Left ventricle myocardium inferior (tissue), 1 donor: ENCODE data around the gene CYP4F3. TPM values are rescaled to one million over a fixed set of nuclear protein-coding genes. Genes with fewer than 3 reads are reported as not detected.
"Not testable (repeated sequence)": the region's sequence is repeated elsewhere in the genome, so short reads cannot be mapped to it uniquely, and the experiment has no call there.

ENCODE experiments used
- DNase-seq: peaks from one replicate; pipeline ENCODE4 v3.0.0-alpha.2; 2020
- H3K27ac ChIP-seq: fragments of 200-600 bp; replicated peaks from 2 replicates; pipeline ENCODE4 v1.8.0; 2021
- H3K27me3 ChIP-seq: fragments of 200-600 bp; 2 replicates; pipeline ENCODE4 v1.8.0; 2021; ENCODE audit warnings: low read depth
- H3K36me3 ChIP-seq: fragments of 200-600 bp; 2 replicates; pipeline ENCODE4 v1.8.0; 2021
- H3K4me1 ChIP-seq: fragments of 200-600 bp; 2 replicates; pipeline ENCODE4 v1.8.0; 2021
- H3K4me3 ChIP-seq: fragments of 200-600 bp; 2 replicates; pipeline ENCODE4 v1.8.0; 2021; ENCODE audit warnings: mild to moderate bottlenecking, moderate library complexity
- H3K9me3 ChIP-seq: fragments of 200-600 bp; replicated peaks from 2 replicates; pipeline ENCODE4 v1.8.0; 2021
- intact Hi-C: fragments of 100-400 bp; cut with micrococcal nuclease; formaldehyde crosslinking; loops from one replicate; pipeline ENCODE4 v1.11.0; 2022
- long read RNA-seq: library from polyadenylated mRNA; unstranded; transcript quantifications from one replicate; pipeline ENCODE4 v2.0.0, GENCODE V29; 2021
- total RNA-seq: library from RNA; stranded (reverse); fragmentation: NEBNext Ultra II Directional; extraction: Animal tissue kit (Norgen Biotek cat#: 25700); gene quantifications from one replicate; pipeline ENCODE4 v1.2.1, GENCODE V29; 2021
- TF ChIP-seq, protein P1 (sequence below): fragments of 200-600 bp; IDR thresholded peaks from 2 replicates; pipeline ENCODE4 v1.8.0; 2021; ENCODE audit warnings: antibody characterized with exemption, mild to moderate bottlenecking, borderline replicate concordance
- donor health status: DM: no; HTN: yes; CAD: no; lungs with severe emphysema.

The CYP4F3 gene, protein sequence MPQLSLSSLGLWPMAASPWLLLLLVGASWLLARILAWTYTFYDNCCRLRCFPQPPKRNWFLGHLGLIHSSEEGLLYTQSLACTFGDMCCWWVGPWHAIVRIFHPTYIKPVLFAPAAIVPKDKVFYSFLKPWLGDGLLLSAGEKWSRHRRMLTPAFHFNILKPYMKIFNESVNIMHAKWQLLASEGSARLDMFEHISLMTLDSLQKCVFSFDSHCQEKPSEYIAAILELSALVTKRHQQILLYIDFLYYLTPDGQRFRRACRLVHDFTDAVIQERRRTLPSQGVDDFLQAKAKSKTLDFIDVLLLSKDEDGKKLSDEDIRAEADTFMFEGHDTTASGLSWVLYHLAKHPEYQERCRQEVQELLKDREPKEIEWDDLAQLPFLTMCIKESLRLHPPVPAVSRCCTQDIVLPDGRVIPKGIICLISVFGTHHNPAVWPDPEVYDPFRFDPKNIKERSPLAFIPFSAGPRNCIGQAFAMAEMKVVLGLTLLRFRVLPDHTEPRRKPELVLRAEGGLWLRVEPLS
- not detected for total RNA-seq
- long read RNA-seq, result 0 reads

DNA sequence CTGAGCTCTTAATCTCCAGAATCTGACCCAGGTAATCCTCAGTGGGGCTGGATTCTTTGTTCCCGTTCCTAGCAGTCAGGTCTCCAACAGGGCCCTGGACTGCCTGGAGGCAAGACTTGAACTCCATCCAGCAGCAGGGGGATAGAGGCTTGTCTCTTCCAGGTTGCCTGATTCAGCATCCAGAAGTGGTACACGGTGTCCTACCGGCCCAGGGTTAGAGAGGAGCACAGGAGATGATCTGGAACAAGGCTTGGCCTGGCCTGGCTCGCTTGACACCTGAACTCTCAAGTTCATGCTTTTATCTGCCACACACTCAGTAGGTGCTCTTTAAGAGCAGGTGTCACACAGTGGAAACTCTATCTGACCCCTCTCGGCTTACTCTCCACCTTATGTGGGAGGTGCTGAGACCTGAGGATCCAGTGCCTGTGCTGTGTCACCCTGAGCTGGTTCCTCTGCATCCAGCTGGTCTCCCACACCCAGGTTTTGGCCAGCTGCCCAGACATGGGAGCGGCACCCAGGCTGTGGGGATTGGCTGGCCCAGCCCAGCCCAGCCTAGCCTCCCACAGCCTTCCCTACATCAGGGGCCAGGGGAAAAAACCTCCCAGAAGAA is at the start of gene CYP4F3:
TSS of gene CYP4F3 (plus strand) at position 604 of the 610 bp plus-strand sequence. CDS start 519 bp downstream, outside the sequence.
- H3K4me3 ChIP-seq, result no peak within 1 kb of the TSS
- no peaks in the 10 kb centered on the region for H3K36me3 ChIP-seq
- H3K9me3 ChIP-seq, result no peaks in the 10 kb centered on the region
- H3K4me1 ChIP-seq, result no peaks in the 10 kb centered on the region
- peak; percentile 74 for DNase-seq
- TF ChIP-seq, protein P1, sequence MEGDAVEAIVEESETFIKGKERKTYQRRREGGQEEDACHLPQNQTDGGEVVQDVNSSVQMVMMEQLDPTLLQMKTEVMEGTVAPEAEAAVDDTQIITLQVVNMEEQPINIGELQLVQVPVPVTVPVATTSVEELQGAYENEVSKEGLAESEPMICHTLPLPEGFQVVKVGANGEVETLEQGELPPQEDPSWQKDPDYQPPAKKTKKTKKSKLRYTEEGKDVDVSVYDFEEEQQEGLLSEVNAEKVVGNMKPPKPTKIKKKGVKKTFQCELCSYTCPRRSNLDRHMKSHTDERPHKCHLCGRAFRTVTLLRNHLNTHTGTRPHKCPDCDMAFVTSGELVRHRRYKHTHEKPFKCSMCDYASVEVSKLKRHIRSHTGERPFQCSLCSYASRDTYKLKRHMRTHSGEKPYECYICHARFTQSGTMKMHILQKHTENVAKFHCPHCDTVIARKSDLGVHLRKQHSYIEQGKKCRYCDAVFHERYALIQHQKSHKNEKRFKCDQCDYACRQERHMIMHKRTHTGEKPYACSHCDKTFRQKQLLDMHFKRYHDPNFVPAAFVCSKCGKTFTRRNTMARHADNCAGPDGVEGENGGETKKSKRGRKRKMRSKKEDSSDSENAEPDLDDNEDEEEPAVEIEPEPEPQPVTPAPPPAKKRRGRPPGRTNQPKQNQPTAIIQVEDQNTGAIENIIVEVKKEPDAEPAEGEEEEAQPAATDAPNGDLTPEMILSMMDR, result no peak
- H3K27me3 ChIP-seq, result peaks cover 12% of the 10 kb centered on the region
- intact Hi-C loops, result no loop called here
- H3K27ac ChIP-seq, result no peak within 1 kb of the TSS

DNA sequence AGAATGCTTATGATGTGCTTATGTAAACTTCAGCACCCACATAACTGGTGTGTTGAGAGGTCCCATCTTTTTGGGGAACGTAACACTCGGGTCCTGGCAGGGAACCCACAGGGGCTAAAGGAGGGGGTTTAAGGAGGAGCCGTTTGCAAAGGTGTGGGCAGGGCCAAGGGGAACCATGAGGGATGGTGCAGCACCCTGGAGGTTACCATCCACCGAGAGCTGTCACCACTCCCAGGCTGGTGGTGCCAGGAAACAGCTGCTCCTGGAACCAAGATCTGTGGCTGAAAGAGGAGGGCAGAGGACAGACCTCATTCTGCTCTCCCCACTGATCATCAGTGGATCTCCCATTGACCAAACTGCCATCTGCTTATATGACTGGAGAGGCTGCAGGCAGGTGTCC is 48.9 kb upstream of the CYP4F3 start:
- Histone ChIP-seq H3K9me3 (peaks cover 15% of the 10 kb centered on the region), H3K36me3 (no peaks in the 10 kb centered on the region), H3K4me1 (no peaks in the 10 kb centered on the region), H3K27ac (no peak overlapping the region), H3K4me3 (no peak overlapping the region), H3K27me3 (peaks cover 46% of the 10 kb centered on the region)
- no peak for DNase-seq
- TF ChIP-seq, protein P1, result no peak
- intact Hi-C loops, result no loop called here

DNA sequence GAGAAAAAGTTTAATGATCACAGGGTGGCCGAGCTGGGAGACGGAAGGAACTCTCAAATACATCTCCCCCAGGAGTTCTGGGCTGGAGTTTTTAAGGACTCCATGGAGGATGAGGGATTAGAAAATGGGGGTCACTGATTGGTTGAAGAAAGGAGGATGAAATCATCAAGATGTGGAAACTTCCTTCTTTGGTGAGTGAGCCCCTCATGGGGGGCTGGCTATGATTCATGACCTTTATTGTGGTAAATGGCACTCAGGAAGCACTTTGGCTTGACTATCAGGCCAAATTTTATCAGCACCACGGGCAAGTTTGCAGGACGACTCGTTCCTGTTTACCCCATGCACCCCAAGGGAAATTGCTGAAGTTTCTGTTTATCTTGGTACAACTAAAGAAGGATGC is 48.2 kb upstream of the CYP4F3 start:
- Histone ChIP-seq H3K9me3 (peaks cover 18% of the 10 kb centered on the region), H3K27me3 (peaks cover 39% of the 10 kb centered on the region)
- intact Hi-C loops, H3K4me1 ChIP-seq, H3K36me3 ChIP-seq, DNase-seq, H3K4me3 ChIP-seq, H3K27ac ChIP-seq: not testable (repeated sequence)

DNA sequence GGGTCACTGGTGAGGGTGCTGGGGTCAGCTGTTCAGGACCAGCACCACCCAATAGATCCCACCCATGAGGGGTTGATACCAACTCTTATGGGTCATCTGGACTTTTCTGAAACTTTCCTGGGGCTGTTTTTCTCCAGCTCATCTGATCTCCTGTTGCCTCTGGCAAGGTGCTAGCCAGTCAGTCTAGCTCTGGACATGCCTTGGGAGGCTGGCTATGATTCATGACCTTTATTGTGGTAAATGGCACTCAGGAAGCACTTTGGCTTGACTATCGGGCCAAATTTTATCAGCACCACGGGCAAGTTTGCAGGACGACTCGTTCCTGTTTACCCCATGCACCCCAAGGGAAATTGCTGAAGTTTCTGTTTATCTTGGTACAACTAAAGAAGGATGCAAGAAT is 46.9 kb upstream of the CYP4F3 start:
- H3K27ac ChIP-seq, intact Hi-C loops, H3K4me1 ChIP-seq, H3K4me3 ChIP-seq, H3K36me3 ChIP-seq, DNase-seq: not testable (repeated sequence)
- Histone ChIP-seq H3K9me3 (peaks cover 18% of the 10 kb centered on the region), H3K27me3 (peaks cover 29% of the 10 kb centered on the region)

DNA sequence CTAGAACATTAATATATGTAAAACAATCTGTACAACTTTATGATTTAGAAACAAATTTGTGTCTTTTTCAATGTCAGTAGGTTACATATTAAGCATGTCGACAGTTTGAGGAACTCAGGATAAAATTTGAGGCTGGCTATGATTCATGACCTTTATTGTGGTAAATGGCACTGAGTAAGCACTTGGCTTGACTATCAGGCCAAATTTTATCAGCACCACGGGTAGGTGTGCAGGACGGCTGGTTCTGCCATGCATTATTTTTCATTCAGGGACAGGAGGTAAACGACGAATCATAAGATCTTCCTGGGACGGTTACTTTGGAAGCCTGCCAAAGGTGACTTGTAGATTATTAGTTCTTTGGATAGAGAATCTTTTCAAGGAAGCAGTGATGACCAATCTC is 45.6 kb upstream of the CYP4F3 start:
- H3K27ac ChIP-seq, result no peak overlapping the region
- no peak overlapping the region for H3K4me3 ChIP-seq
- H3K27me3 ChIP-seq, result peaks cover 25% of the 10 kb centered on the region
- intact Hi-C loops, result no loop called here
- no peaks in the 10 kb centered on the region for H3K36me3 ChIP-seq
- H3K4me1 ChIP-seq, result no peaks in the 10 kb centered on the region
- DNase-seq, result no peak
- TF ChIP-seq, protein P1, result no peak
- peaks cover 18% of the 10 kb centered on the region for H3K9me3 ChIP-seq

DNA sequence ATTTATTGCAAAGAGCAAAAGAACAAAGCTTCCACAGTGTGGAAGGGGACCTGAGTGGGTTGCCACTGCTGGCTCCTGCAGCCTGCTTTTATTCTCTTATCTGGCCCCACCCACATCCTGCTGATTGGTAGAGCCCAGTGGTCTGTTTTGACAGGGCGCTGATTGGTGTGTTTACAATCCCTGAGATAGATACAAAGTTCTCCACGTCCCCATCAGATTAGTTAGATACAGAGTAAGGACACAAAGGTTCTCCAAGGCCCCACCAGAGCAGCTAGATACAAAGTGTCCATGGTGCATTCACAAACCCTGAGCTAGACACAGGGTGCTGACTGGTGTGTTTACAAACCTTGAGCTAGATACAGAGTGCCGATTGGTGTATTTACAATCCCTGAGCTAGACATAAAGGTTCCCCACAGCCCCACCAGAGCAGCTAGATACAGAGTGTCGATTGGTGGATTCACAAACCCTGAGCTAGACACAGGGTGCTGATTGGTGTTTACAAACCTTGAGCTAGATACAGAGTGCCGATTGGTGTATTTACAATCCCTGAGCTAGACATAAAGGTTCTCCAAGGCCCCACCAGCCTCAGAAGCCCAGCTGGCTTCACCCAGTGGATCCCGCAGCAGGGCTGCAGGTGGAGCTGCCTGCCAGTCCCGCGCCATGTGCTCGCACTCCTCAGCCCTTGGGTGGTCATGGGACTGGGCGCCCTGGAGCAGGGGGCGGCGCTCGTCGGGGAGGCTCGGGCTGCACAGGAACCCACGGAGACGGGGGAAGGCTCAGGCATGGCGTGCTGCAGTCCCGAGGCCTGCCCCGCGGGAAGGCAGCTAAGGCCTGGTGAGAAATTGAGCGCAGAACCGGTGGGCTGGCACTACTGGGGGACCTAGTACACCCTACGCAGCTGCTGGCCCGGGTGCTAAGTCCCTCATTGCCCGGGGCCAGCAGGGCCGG is 32.4 kb upstream of the CYP4F3 start:
- DNase-seq, intact Hi-C loops, H3K36me3 ChIP-seq, H3K4me3 ChIP-seq, H3K27ac ChIP-seq, H3K9me3 ChIP-seq, H3K4me1 ChIP-seq: not testable (repeated sequence)
- H3K27me3 ChIP-seq, result peaks cover 32% of the 10 kb centered on the region
